OCI-LY7 (cell line): Measurements from ENCODE around the gene BICD1.

Source experiments
- CTCF ChIP-seq: fragments of 200-600 bp; sonication (generic); conservative IDR thresholded peaks from 2 replicates; pipeline ENCODE4 v1.5.1; 2014; ENCODE audit warnings: mild to moderate bottlenecking, antibody characterized with exemption, low read length, moderate library complexity, mixed read lengths
- EZH2phosphoT487 ChIP-seq: fragments of 200-600 bp; sonication (generic); IDR thresholded peaks from 2 replicates; pipeline ENCODE4 v1.6.1; 2018; ENCODE audit warnings: low read depth, borderline replicate concordance, mild to moderate bottlenecking, mixed run types, antibody characterized with exemption, low read length, moderate library complexity, mixed read lengths

- no peak for TF ChIP-seq CTCF
- TF ChIP-seq EZH2phosphoT487: no peak
Observed at GRCh38 chr12:32431025-32431424, 324.4 kb downstream of the BICD1 start.
